ENCODE measurements around the gene COG6. TPM values are rescaled to one million over a fixed set of nuclear protein-coding genes. Genes with fewer than 3 reads are reported as not detected.
A peak's percentile ranks its signal among the peaks of the same experiment; 100 is the strongest.

COG6 gene
- total RNA-seq (10 to 100 TPM; 19.4 to 41.6 (median 32.3) TPM), polyA plus RNA-seq (10 to 100 TPM; 18.1 to 20.3 TPM), total RNA-seq (20.2 reads per million, percentile 50 among the genes with 10 or more reads in this experiment)

DNA sequence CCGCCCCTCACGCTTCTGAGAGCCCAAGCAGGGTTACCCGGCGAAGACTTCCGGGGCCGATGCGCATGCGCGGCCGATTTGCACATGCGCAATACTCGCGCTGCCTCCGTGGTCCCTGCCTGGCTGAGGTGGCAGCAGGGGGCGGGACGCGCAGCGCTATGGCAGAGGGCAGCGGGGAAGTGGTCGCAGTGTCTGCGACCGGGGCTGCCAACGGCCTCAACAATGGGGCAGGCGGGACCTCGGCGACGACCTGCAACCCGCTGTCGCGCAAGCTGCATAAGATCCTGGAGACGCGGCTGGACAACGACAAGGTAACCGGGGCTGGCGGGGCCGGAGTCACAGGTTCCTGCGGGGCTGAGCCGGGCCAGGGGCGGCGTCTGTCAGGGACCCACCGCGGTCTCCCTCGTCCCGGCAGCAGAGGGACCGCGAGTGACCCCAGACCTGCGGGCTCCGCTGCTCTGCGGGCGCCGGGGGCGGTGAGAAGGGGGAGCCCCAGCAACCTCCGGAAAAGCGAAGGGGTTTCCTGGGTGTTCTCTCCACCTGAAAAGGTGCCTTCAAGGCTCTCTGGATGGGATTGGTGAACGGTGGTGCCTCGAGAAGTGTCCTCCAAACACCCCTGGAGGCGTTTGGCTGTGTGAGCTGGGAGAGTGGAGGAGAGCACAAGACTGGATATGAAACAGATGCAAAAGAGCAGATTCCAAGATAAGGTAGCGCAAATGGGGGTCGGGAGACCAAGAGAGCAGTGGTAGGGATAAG is at the start of gene COG6:
COG6 (plus strand) TSS at position 94 of the 756 bp plus-strand sequence; CDS start at position 159, 65 bp downstream.
- Mint-ChIP-seq H3K9me3 (peaks cover 0 to 8% (median 0%) of the 10 kb centered on the region in 11 donors), H3K36me3 (peaks cover 0 to 9% (median 6%) of the 10 kb centered on the region in 5 donors), H3K27me3 (peaks cover 0 to 14% (median 4%) of the 10 kb centered on the region in 5 donors), H3K27ac (peak within 1 kb of the TSS; percentile 79 to 97 (median 90)), H3K4me3 (peak within 1 kb of the TSS; percentile 89 to 100 (median 96)), H3K4me1 (peaks cover 19 to 46% (median 43%) of the 10 kb centered on the region in 7 donors)
- H3K4me1 ChIP-seq (ENCODE audit: control insufficient read depth in 2 of 2, insufficient read depth in 2 of 2, low read length in 2 of 2) = peaks cover 4 to 5% of the 10 kb centered on the region in 2 donors
- intact Hi-C loops (cut with micrococcal nuclease) = loop anchor here (1.0 to 10.0 kb wide), 7 partner anchors 617 to 1608 kb away; partner anchors contain the start of genes KBTBD7 (in 2 of the 2), NHLRC3 (in 2 of the 2), PROSER1 (in 2 of the 2) and MTRF1 (in 1 of the 2)
- no peaks in the 10 kb centered on the region for H3K27me3 ChIP-seq (ENCODE audit: control insufficient read depth in 2 of 2, insufficient read depth in 2 of 2, low read length in 2 of 2)
- DNase-seq (peak; percentile 88 to 99 (median 94)), ATAC-seq (peak; percentile 93)
- ChIA-PET CTCF (interaction anchor here (0.6 kb wide), 1 partner anchor 620 kb away, joined by 3 read pairs; no protein-coding TSS in a partner anchor), POLR2A (interaction anchor here (0.6 to 0.7 kb wide), 2 partner anchors 336 to 1156 kb away, joined by 3 read pairs; no protein-coding TSS in a partner anchor)
- peak within 1 kb of the TSS; percentile 79 for H3K4me3 ChIP-seq (ENCODE audit: low read length)
- H3K27ac ChIP-seq (ENCODE audit: low read depth, low read length) = peak within 1 kb of the TSS; percentile 79
- H3K9me3 ChIP-seq (ENCODE audit: control insufficient read depth in 2 of 3, low read length in 3 of 3) = no peaks in the 10 kb centered on the region
- peaks cover 0 to 7% (median 5%) of the 10 kb centered on the region in 3 experiments for H3K36me3 ChIP-seq (ENCODE audit: control insufficient read depth in 2 of 3, insufficient read depth in 3 of 3, low read length in 3 of 3)

GRCh38 chr13:39605677-39606320 is 49.7 kb upstream of the COG6 start:
- ATAC-seq (no peak), DNase-seq (no peak)
- Mint-ChIP-seq H3K4me1 (peaks cover 6 to 15% (median 13%) of the 10 kb centered on the region in 7 donors), H3K9me3 (no peaks in the 10 kb centered on the region), H3K27me3 (peaks cover 22 to 57% (median 46%) of the 10 kb centered on the region in 5 donors), H3K4me3 (no peak overlapping the region), H3K27ac (no peak overlapping the region), H3K36me3 (no peaks in the 10 kb centered on the region)
- Histone ChIP-seq H3K27me3 (ENCODE audit: control insufficient read depth in 2 of 2, insufficient read depth in 2 of 2, low read length in 2 of 2) (peaks cover 7 to 12% of the 10 kb centered on the region in 2 donors), H3K4me3 (ENCODE audit: low read length) (no peak overlapping the region), H3K4me1 (ENCODE audit: control insufficient read depth in 2 of 2, insufficient read depth in 2 of 2, low read length in 2 of 2) (peaks cover 0 to 6% of the 10 kb centered on the region in 2 donors), H3K9me3 (ENCODE audit: control insufficient read depth in 2 of 3, low read length in 3 of 3) (no peaks in the 10 kb centered on the region), H3K27ac (ENCODE audit: low read depth, low read length) (no peak overlapping the region), H3K36me3 (ENCODE audit: control insufficient read depth in 2 of 3, insufficient read depth in 3 of 3, low read length in 3 of 3) (no peaks in the 10 kb centered on the region)
- POLR2A ChIA-PET = no interaction called here
- intact Hi-C loops (cut with micrococcal nuclease) = no loop called here
- CTCF ChIA-PET = interaction anchor here (0.9 kb wide), 1 partner anchor 10 kb away, joined by 4 read pairs; no protein-coding TSS in a partner anchor

DNA sequence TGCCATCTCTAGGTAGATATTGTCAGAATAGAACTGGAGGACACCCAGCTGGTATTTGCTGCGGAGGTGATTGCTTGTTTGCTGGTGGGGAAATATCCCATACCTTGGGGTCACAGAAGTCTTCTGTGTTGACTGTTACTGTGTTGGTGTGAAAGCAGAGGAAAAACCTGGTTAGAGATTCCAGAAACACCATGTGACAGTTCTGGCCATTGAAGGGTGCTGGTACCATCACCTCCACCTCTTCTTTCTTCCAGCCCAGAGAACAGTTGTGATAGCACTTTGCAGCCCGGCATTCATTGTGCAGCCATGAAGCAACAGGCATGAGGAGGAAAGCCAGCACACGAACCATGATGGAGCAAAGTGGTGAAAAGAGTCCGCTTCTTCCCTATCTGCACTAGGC is 47.6 kb upstream of the COG6 start:
- Histone ChIP-seq H3K27me3 (ENCODE audit: control insufficient read depth in 2 of 2, insufficient read depth in 2 of 2, low read length in 2 of 2) (peaks cover 0 to 7% of the 10 kb centered on the region in 2 donors), H3K36me3 (ENCODE audit: control insufficient read depth in 2 of 3, insufficient read depth in 3 of 3, low read length in 3 of 3) (no peaks in the 10 kb centered on the region), H3K4me3 (ENCODE audit: low read length) (no peak overlapping the region), H3K4me1 (ENCODE audit: control insufficient read depth in 2 of 2, insufficient read depth in 2 of 2, low read length in 2 of 2) (no peaks in the 10 kb centered on the region), H3K9me3 (ENCODE audit: control insufficient read depth in 2 of 3, low read length in 3 of 3) (no peaks in the 10 kb centered on the region), H3K27ac (ENCODE audit: low read depth, low read length) (no peak overlapping the region)
- H3K27ac Mint-ChIP-seq = no peak overlapping the region
- H3K9me3 Mint-ChIP-seq = no peaks in the 10 kb centered on the region
- intact Hi-C loops (cut with micrococcal nuclease) = no loop called here
- ChIA-PET CTCF (interaction anchor here (1.2 kb wide), 1 partner anchor 8 kb away, joined by 3 read pairs; no protein-coding TSS in a partner anchor), POLR2A (no interaction called here)
- no peak for ATAC-seq
- peaks cover 6 to 41% (median 35%) of the 10 kb centered on the region in 5 donors for H3K27me3 Mint-ChIP-seq
- H3K4me3 Mint-ChIP-seq = no peak overlapping the region
- no peak for DNase-seq
- H3K36me3 Mint-ChIP-seq = no peaks in the 10 kb centered on the region
- peaks cover 0 to 8% (median 7%) of the 10 kb centered on the region in 7 donors for H3K4me1 Mint-ChIP-seq

- Histone ChIP-seq H3K36me3 (ENCODE audit: control insufficient read depth in 2 of 3, insufficient read depth in 3 of 3, low read length in 3 of 3) (no peaks in the 10 kb centered on the region), H3K9me3 (ENCODE audit: control insufficient read depth in 2 of 3, low read length in 3 of 3) (no peaks in the 10 kb centered on the region), H3K4me3 (ENCODE audit: low read length) (no peak overlapping the region), H3K4me1 (ENCODE audit: control insufficient read depth in 2 of 2, insufficient read depth in 2 of 2, low read length in 2 of 2) (no peaks in the 10 kb centered on the region), H3K27me3 (ENCODE audit: control insufficient read depth in 2 of 2, insufficient read depth in 2 of 2, low read length in 2 of 2) (no peaks in the 10 kb centered on the region), H3K27ac (ENCODE audit: low read depth, low read length) (no peak overlapping the region)
- Mint-ChIP-seq H3K4me3 (no peak overlapping the region), H3K9me3 (no peaks in the 10 kb centered on the region), H3K27ac (no peak overlapping the region), H3K36me3 (no peaks in the 10 kb centered on the region), H3K27me3 (peaks cover 0 to 19% (median 13%) of the 10 kb centered on the region in 5 donors), H3K4me1 (peaks cover 0 to 2% (median 0%) of the 10 kb centered on the region in 7 donors)
- POLR2A ChIA-PET = no interaction called here
- intact Hi-C loops (cut with micrococcal nuclease) = loop anchor here (1.0 to 10.0 kb wide), 8 partner anchors 63 to 642 kb away; no protein-coding TSS in a partner anchor
- CTCF ChIA-PET = interaction anchor here (1.4 to 1.7 kb wide), 4 partner anchors 14 to 564 kb away, joined by 3 to 9 read pairs (median 6); no protein-coding TSS in a partner anchor
- DNase-seq (peak in 7 of 9 donors; percentile 19 to 54 (median 40)), ATAC-seq (peak; percentile 31)
These were observed 43.3 kb upstream of the COG6 start for GRCh38 chr13:39612023-39612637.

DNA sequence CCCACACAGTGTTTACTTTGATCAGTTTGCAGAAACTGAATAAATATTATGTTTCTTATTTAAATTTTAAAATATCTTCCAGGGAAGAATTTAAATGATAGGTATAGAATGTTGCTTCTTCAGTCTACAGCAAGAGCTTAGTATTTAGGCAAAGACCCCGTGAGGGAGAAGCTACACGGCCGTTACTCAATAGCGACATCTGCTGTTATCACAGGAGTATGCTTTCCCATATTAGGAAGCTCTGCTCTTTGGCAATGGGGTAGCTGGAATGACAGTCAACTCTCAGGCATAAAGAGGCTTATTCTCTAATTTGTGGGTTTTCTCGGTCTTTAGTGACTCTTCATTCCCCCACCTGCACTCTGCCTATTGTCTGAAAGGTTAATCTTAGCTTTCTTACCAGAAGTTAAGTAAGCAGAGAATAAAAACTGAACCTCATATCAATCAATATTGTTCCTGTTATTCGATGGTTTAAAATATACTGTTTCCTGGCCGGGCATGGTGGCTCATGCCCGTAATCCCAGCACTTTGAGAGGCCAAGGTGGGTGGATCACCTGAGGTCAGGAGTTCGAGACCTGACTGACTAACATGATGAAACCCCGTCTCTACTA is 39.3 kb upstream of the COG6 start:
- CTCF ChIA-PET = interaction anchor here (0.6 to 1.1 kb wide), 7 partner anchors 9 to 1068 kb away, joined by 3 to 4 read pairs (median 3); no protein-coding TSS in a partner anchor
- Mint-ChIP-seq H3K27ac (no peak overlapping the region), H3K27me3 (peaks cover 3 to 17% (median 10%) of the 10 kb centered on the region in 5 donors), H3K4me1 (no peaks in the 10 kb centered on the region), H3K4me3 (no peak overlapping the region), H3K9me3 (peaks cover 0 to 1% (median 0%) of the 10 kb centered on the region in 11 donors), H3K36me3 (no peaks in the 10 kb centered on the region)
- Histone ChIP-seq H3K9me3 (ENCODE audit: control insufficient read depth in 2 of 3, low read length in 3 of 3) (no peaks in the 10 kb centered on the region), H3K4me1 (ENCODE audit: control insufficient read depth in 2 of 2, insufficient read depth in 2 of 2, low read length in 2 of 2) (no peaks in the 10 kb centered on the region), H3K4me3 (ENCODE audit: low read length) (no peak overlapping the region), H3K27ac (ENCODE audit: low read depth, low read length) (no peak overlapping the region), H3K27me3 (ENCODE audit: control insufficient read depth in 2 of 2, insufficient read depth in 2 of 2, low read length in 2 of 2) (no peaks in the 10 kb centered on the region), H3K36me3 (ENCODE audit: control insufficient read depth in 2 of 3, insufficient read depth in 3 of 3, low read length in 3 of 3) (no peaks in the 10 kb centered on the region)
- POLR2A ChIA-PET = no interaction called here
- DNase-seq (peak in 7 of 9 donors; percentile 5 to 48 (median 41)), ATAC-seq (peak; percentile 85)
- intact Hi-C loops (cut with micrococcal nuclease) = loop anchor here (1.0 to 10.0 kb wide), 3 partner anchors 59 to 565 kb away; no protein-coding TSS in a partner anchor
